RWPE2 (cell line): ENCODE results near the gene LIME1.
A peak's percentile ranks its signal among the peaks of the same experiment; 100 is the strongest.

Experiments
- ATAC-seq: fragments of 200-7000 bp; cut with Tn5 transposase; 3 replicates; pipeline ENCODE4 v1.9.1; 2021; ENCODE audit warnings: low read depth
- DNase-seq: peaks from one replicate; pipeline ENCODE4 v3.0.0-alpha.2; 2020; ENCODE audit warnings: low spot score
- H3K27ac ChIP-seq: fragments of 450-650 bp; 2 replicates; pipeline ENCODE4 v1.5.1; 2017; ENCODE audit warnings: mild to moderate bottlenecking; ENCODE audit not compliant: poor library complexity, severe bottlenecking
- H3K27me3 ChIP-seq: fragments of 250-450 bp; sonication (Bioruptor Pico); 2 replicates; pipeline ENCODE4 v1.5.1; 2021; ENCODE audit warnings: mild to moderate bottlenecking, moderate library complexity; ENCODE audit not compliant: insufficient read depth, poor library complexity, severe bottlenecking
- H3K36me3 ChIP-seq: fragments of 250-450 bp; sonication (Bioruptor Pico); 2 replicates; pipeline ENCODE4 v1.5.1; 2020; ENCODE audit warnings: low read depth, mild to moderate bottlenecking, moderate library complexity
- H3K4me1 ChIP-seq: fragments of 250-450 bp; sonication (Bioruptor Pico); 2 replicates; pipeline ENCODE4 v1.5.1; 2021; ENCODE audit warnings: mild to moderate bottlenecking, moderate library complexity; ENCODE audit not compliant: insufficient read depth, poor library complexity, severe bottlenecking
- H3K4me3 ChIP-seq: fragments of 250-450 bp; sonication (Bioruptor Pico); 2 replicates; pipeline ENCODE4 v1.5.1; 2021; ENCODE audit warnings: mild to moderate bottlenecking, moderate library complexity; ENCODE audit not compliant: severe bottlenecking
- H3K9me3 ChIP-seq: fragments of 250-450 bp; sonication (Bioruptor Pico); 2 replicates; pipeline ENCODE4 v1.5.1; 2021; ENCODE audit warnings: mild to moderate bottlenecking, moderate library complexity; ENCODE audit not compliant: severe bottlenecking
- TF ChIP-seq, protein P1 (sequence below): fragments of 450-650 bp; IDR thresholded peaks from one replicate; pipeline ENCODE4 v1.5.1; 2017; ENCODE audit warnings: mild to moderate bottlenecking, moderate library complexity; ENCODE audit not compliant: poor library complexity, severe bottlenecking

The LIME1 gene

DNA sequence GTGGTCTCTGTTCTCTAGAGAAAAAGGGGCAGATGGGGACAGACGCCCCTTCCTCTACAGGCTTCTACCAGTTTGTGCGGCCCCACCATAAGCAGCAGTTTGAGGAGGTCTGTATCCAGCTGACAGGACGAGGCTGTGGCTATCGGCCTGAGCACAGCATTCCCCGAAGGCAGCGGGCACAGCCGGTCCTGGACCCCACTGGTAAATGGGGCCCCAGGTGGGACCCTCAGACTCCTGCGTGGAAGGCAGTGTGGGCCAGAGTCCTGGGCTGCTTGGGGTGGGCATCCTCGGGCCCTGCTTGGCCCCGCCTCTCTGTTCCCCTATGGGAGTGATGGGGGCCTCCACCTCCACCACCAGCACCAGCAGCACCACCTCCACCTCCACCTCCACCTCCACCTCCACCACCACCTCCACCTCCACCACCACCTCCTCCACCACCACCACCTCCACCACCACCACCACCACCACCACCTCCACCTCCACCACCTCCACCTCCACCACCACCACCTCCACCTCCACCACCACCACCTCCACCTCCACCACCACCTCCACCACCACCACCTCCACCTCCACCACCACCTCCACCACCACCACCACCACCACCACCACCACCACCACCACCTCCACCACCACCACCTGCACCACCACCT lies 43.3 kb upstream of the LIME1 start:
- peaks cover 13% of the 10 kb centered on the region for H3K4me1 ChIP-seq
- H3K4me3 ChIP-seq = no peak overlapping the region
- no peaks in the 10 kb centered on the region for H3K9me3 ChIP-seq
- TF ChIP-seq, protein P1, sequence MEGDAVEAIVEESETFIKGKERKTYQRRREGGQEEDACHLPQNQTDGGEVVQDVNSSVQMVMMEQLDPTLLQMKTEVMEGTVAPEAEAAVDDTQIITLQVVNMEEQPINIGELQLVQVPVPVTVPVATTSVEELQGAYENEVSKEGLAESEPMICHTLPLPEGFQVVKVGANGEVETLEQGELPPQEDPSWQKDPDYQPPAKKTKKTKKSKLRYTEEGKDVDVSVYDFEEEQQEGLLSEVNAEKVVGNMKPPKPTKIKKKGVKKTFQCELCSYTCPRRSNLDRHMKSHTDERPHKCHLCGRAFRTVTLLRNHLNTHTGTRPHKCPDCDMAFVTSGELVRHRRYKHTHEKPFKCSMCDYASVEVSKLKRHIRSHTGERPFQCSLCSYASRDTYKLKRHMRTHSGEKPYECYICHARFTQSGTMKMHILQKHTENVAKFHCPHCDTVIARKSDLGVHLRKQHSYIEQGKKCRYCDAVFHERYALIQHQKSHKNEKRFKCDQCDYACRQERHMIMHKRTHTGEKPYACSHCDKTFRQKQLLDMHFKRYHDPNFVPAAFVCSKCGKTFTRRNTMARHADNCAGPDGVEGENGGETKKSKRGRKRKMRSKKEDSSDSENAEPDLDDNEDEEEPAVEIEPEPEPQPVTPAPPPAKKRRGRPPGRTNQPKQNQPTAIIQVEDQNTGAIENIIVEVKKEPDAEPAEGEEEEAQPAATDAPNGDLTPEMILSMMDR = no peak
- no peak overlapping the region for H3K27ac ChIP-seq
- H3K27me3 ChIP-seq = no peaks in the 10 kb centered on the region
- peak; percentile 84 for DNase-seq
- no peak for ATAC-seq
- peaks cover 30% of the 10 kb centered on the region for H3K36me3 ChIP-seq

DNA sequence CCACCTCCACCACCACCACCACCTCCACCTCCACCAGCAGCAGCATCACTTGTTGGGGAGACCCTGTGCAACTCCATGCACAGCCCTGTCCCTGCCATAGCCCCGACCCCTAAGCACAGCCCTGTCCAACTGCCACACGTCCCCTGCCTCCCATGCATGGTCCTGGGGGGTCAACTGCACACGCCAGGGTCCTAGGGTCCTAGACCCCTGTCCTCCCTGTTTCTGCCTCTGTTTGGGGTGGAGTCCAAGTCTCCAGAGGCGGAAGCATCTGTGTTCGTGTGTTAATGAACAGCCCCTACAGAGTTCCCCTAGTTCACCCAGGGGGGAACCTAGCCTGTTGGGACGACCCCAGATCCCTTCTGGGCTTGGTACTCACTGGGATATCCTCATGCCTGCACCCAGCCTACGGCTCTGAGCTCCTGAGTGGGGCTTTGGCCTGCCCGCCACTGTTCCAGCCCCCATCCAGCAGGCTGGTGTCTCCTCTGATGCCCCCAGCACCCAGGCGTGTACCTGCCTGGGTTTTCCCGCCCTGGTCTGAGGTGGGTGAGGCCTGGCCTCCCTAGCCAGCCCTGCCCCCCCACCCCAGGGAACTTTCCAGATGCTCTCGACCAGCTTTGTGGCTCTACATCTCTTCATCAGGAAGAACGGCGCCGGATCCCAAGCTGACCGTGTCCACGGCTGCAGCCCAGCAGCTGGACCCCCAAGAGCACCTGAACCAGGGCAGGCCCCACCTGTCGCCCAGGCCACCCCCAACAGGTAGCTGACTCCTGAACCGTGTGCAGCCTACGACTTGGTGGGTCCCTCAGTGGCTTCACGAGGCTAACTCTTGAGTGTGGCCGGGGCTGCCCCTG lies 42.5 kb upstream of the LIME1 start:
- Histone ChIP-seq H3K4me3 (no peak overlapping the region), H3K36me3 (peaks cover 36% of the 10 kb centered on the region), H3K27ac (no peak overlapping the region), H3K27me3 (no peaks in the 10 kb centered on the region), H3K9me3 (no peaks in the 10 kb centered on the region), H3K4me1 (peaks cover 21% of the 10 kb centered on the region)
- TF ChIP-seq, protein P1 = no peak
- peak; percentile 83 for DNase-seq
- no peak for ATAC-seq

DNA sequence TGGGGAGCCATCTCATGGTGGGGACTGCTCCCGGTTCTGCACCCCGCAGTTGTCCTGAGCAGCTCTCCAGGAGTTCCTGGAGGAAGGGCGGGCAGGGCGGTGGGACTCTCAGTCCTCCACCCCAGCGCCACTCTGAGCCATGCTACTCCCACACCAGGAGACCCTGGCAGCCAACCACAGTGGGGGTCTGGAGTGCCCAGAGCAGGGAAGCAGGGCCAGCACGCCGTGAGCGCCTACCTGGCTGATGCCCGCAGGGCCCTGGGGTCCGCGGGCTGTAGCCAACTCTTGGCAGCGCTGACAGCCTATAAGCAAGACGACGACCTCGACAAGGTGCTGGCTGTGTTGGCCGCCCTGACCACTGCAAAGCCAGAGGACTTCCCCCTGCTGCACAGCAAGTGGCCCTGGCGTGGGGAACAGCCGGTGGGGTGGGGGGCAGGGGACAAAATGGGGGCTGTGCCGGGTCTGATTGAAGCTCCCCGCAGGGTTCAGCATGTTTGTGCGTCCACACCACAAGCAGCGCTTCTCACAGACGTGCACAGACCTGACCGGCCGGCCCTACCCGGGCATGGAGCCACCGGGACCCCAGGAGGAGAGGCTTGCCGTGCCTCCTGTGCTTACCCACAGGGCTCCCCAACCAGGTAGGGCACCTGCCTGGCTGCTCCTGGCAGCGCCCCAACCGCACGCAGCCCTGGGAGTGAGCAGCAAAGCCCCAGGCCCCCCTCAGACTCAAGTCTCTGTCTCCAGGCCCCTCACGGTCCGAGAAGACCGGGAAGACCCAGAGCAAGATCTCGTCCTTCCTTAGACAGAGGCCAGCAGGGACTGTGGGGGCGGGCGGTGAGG lies 41.7 kb upstream of the LIME1 start:
- Histone ChIP-seq H3K36me3 (peaks cover 41% of the 10 kb centered on the region), H3K4me1 (peaks cover 29% of the 10 kb centered on the region), H3K27ac (peak overlapping the region; percentile 96), H3K9me3 (no peaks in the 10 kb centered on the region), H3K4me3 (no peak overlapping the region), H3K27me3 (no peaks in the 10 kb centered on the region)
- TF ChIP-seq, protein P1 = no peak
- DNase-seq = peak; percentile 88
- no peak for ATAC-seq

DNA sequence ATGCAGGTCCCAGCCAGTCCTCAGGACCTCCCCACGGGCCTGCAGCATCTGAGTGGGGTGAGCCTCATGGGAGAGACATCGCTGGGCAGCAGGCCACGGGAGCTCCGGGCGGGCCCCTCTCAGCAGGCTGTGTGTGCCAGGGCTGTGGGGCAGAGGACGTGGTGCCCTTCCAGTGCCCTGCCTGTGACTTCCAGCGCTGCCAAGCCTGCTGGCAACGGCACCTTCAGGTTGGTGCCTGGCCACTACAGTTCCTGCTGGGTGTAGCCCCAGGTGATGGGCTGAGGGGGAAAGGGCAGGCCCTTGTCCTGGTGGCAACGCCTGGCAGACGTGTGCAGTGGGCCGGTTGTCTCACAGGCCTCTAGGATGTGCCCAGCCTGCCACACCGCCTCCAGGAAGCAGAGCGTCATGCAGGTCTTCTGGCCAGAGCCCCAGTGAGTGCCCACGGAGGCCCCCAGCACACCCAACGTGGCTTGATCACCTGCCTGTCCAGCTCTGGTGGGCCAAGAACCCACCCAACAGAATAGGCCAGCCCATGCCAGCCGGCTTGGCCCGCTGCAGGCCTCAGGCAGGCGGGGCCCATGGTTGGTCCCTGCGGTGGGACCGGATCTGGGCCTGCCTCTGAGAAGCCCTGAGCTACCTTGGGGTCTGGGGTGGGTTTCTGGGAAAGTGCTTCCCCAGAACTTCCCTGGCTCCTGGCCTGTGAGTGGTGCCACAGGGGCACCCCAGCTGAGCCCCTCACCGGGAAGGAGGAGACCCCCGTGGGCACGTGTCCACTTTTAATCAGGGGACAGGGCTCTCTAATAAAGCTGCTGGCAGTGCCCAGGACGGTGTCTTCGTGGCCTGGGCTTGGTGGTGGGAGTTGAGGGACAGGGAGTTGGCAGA lies 40.8 kb upstream of the LIME1 start:
- Histone ChIP-seq H3K9me3 (no peaks in the 10 kb centered on the region), H3K27me3 (no peaks in the 10 kb centered on the region), H3K4me1 (peaks cover 32% of the 10 kb centered on the region), H3K4me3 (no peak overlapping the region), H3K27ac (peak overlapping the region; percentile 96), H3K36me3 (peaks cover 49% of the 10 kb centered on the region)
- DNase-seq = no peak
- no peak for ATAC-seq
- TF ChIP-seq, protein P1 = no peak
